OCI-LY1 (cell line): ENCODE data around the gene OBSL1.

Source experiments
- CTCF ChIP-seq: fragments of 200-600 bp; sonication (generic), shearing (Covaris generic); IDR thresholded peaks from 2 replicates; pipeline ENCODE4 v1.5.1; 2017; ENCODE audit warnings: mild to moderate bottlenecking, antibody characterized with exemption, low read length, moderate library complexity, mixed read lengths
- EZH2 ChIP-seq: fragments of 200-600 bp; sonication (generic), shearing (Covaris generic); IDR thresholded peaks from 2 replicates; pipeline ENCODE4 v1.8.0; 2017; ENCODE audit warnings: borderline replicate concordance, mixed run types, mild to moderate bottlenecking, antibody characterized with exemption, low read length, moderate library complexity, mixed read lengths

- no peak for TF ChIP-seq EZH2
- no peak for TF ChIP-seq CTCF
Observed at GRCh38 chr2:219560893-219561178, 10.5 kb downstream of the OBSL1 start.
